Gastroesophageal sphincter (tissue), 3 donors: ENCODE data around the gene AMY1B.
"Not testable (repeated sequence)": the region's sequence is repeated elsewhere in the genome, so short reads cannot be mapped to it uniquely, and the experiment has no call there.

Experiments
- CTCF ChIP-seq, 4 experiments: fragments of 200-600 bp in 2 of 4; fragments of 450-650 bp in 2 of 4; sonication (generic) in 1 of 4; IDR thresholded peaks; one replicate each; pipeline ENCODE4 v1.5.1; 2017 to 2019; ENCODE audit warnings: antibody characterized with exemption in 4 of 4, mild to moderate bottlenecking in 2 of 4, moderate library complexity in 2 of 4
- EP300 ChIP-seq: sonication (generic); formaldehyde crosslinking; IDR thresholded peaks from one replicate; pipeline ENCODE4 v1.6.1; 2017; ENCODE audit warnings: antibody characterized with exemption, mild to moderate bottlenecking

- not testable (repeated sequence) for TF ChIP-seq CTCF (IDR thresholded peaks at IDR 0.05); EP300
These were observed 42.0 kb upstream of the AMY1B start for GRCh38 chr1:103738031-103738430.
